HG03196 (cell line): ENCODE results near the gene LDLRAD3.
"Not testable (repeated sequence)": the region's sequence is repeated elsewhere in the genome, so short reads cannot be mapped to it uniquely, and the experiment has no call there.

Source experiments
- ATAC-seq: cut with Tn5 transposase; IDR thresholded peaks from one replicate; pipeline ENCODE4 v1.9.1; 2021; ENCODE audit not compliant: unreplicated experiment

LDLRAD3 gene

GRCh38 chr11:36044636-36045035 is 100.8 kb downstream of the LDLRAD3 start:
- ATAC-seq: no peak

- ATAC-seq: not testable (repeated sequence)
Measured at GRCh38 chr11:36045945-36046344, 102.1 kb downstream of the LDLRAD3 start.

GRCh38 chr11:36046932-36047331 is 103.1 kb downstream of the LDLRAD3 start:
- no peak for ATAC-seq

- no peak for ATAC-seq
Measured at GRCh38 chr11:36047344-36047743, 103.5 kb downstream of the LDLRAD3 start.

GRCh38 chr11:36048496-36049247 is 104.8 kb downstream of the LDLRAD3 start:
- ATAC-seq: no peak

- ATAC-seq: no peak
Measured at GRCh38 chr11:36051235-36052144, 107.6 kb downstream of the LDLRAD3 start.

- ATAC-seq: no peak
Measured at GRCh38 chr11:36053281-36053680, 109.4 kb downstream of the LDLRAD3 start.

- ATAC-seq: no peak
Measured at GRCh38 chr11:36053862-36054261, 110.0 kb downstream of the LDLRAD3 start.

GRCh38 chr11:36054628-36055027 is 110.8 kb downstream of the LDLRAD3 start:
- no peak for ATAC-seq

- ATAC-seq: no peak
Measured at GRCh38 chr11:36056160-36056751, 112.4 kb downstream of the LDLRAD3 start.

GRCh38 chr11:36057379-36058042 is 113.6 kb downstream of the LDLRAD3 start:
- ATAC-seq: no peak

GRCh38 chr11:36059660-36060059 is 115.8 kb downstream of the LDLRAD3 start:
- ATAC-seq: no peak

GRCh38 chr11:36060926-36061325 is 117.1 kb downstream of the LDLRAD3 start:
- no peak for ATAC-seq

- ATAC-seq: no peak
Measured at GRCh38 chr11:36061471-36061870, 117.6 kb downstream of the LDLRAD3 start.

- ATAC-seq: no peak
Measured at GRCh38 chr11:36062796-36063365, 119.0 kb downstream of the LDLRAD3 start.

- no peak for ATAC-seq
Measured at GRCh38 chr11:36065436-36065835, 121.6 kb downstream of the LDLRAD3 start.

GRCh38 chr11:36066891-36067290 is 123.0 kb downstream of the LDLRAD3 start:
- ATAC-seq: no peak

GRCh38 chr11:36069576-36070212 is 125.8 kb downstream of the LDLRAD3 start:
- ATAC-seq: no peak

GRCh38 chr11:36070213-36070953 is 126.5 kb downstream of the LDLRAD3 start:
- ATAC-seq: no peak

- ATAC-seq: no peak
Measured at GRCh38 chr11:36070954-36071330, 127.1 kb downstream of the LDLRAD3 start.
